Hematopoietic multipotent progenitor cell treated with erythropoietin and hydrocortisone succinate and interleukin-3 and kit ligand, for 6 days (in vitro differentiated cells): ENCODE data around the gene FOSL2.
A peak's percentile ranks its signal among the peaks of the same experiment; 100 is the strongest.

ENCODE experiments used
- DNase-seq: peaks from one replicate; pipeline ENCODE4 v3.0.0-alpha.2; 2015

FOSL2 gene

DNA sequence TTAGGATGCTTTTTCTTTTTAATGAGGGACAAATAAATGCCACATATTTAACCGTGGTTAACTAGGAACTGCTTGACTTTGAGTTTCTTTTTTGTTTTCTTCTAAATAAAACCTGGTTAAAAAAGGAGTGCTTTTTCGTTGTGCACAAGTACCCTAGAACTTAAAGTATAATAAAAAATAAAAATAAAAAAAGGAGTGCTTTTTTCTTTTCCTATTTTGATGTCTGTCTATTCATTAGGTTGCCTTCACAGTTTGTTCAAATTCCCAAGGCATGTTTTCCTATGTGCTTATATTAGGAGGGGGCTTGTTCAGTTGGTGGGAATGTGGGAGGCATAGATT lies 4.4 kb downstream of the FOSL2 start:
- no peak for DNase-seq

DNA sequence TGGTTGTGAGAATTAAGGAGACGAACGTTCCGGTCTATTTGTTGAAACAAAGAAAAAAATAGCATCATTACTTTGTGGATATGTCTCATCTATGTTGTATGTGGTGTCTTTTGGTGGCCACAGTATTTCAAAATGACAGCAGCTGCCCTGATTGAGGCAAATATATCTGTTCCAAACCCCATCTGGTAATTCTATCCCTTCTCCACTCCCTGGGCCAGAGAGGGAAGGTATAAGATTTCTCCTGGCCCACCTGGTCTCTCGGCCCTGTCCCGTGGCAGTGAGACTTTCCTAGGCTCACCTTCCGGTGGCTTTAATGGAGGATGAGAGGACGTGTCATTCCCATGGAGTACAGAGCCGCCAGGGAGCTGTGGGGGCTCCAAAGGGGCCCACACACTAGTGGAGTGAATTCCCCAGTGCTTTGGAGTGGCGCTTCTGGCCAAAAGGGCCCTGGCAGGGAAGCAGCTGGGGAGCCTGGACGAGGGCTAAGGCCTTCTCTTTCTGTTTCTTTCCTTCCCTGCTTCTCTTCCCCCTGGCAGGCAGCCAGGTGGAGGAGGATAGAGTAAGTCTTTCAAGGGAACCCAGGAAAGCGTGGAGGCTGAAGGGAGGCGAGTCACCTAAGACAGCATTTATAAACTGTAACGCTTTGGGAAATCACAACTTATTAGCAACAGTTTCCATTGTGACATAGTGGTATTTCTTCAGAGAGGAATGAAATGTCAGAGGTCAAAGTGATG lies 5.6 kb downstream of the FOSL2 start:
- DNase-seq = no peak

DNA sequence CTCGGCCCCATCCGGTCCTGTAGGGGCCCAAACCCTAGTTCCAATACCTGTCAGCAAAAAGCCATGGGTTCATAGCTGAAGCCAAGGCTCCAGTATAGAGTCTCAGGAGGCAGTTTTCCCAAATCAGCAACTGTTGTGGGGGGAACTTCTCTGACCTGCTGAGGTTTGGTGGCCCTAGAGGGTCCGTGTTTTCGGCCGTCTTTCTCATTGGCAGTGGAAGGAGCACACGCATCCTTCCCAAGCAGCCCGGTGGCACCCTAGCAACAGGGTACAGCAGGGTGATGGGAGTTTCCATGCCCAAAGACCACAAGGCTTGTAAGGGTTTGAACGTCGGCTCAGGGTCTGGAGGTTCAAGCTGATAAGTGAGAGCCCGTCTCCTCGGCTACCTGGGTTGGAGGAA lies 6.6 kb downstream of the FOSL2 start:
- DNase-seq = no peak

DNA sequence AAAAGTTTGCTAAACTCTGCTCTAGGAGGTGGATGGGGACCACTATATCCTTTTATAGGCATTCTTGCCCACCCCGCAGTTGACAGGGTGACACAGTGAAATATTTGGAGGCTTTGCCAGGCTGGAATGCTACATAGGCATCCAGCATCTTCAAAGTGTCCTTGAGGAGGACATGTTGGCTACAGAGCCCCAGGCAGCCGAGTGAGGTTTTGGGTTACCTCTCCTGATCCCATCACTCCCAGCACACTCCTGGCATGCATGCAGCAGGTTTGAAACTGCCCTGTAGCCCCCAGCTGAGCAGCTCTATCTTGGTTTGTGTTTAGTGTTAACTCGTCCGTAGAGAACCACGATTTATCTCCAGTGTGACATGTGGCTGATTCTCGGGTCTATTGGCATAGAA lies 7.3 kb downstream of the FOSL2 start:
- DNase-seq = no peak

DNA sequence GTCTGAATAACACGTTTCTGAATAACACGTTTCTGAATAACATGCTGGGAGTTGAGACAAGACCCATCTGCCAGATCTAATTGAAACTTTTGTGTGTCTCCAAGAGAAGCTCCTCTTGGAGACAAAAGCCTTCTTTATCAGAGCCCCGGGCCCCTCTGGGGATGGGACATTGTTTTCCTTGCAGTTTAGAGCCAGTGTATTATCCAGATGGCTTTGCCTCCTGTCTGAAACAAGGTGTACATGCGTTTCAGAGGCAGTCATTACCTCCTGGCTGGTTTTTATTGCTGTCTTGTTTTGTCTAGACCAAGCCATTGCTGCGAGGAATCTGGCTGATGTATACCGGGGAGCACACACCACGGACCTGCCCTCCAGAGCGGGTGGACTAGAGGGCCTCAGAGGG lies 7.8 kb downstream of the FOSL2 start:
- no peak for DNase-seq

DNA sequence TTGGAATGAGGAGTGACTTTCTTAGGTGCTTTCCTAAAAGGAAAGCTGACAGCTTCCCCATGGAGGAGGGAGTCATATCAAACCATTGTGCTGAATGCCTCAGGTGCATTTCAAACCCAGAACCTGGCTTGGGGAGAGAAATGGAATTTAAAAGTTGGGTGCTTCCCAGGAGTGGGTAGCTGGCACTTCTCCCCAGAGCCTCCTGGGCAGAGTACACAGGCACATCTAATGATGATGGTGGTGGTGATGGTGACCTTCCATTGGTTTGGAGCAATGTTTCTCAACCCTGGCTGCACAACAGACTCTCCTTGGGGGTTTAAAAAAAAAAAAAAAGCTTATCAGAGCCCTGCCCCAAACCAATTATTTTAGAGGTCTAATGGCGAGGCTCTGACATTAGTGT lies 8.3 kb downstream of the FOSL2 start:
- no peak for DNase-seq

DNA sequence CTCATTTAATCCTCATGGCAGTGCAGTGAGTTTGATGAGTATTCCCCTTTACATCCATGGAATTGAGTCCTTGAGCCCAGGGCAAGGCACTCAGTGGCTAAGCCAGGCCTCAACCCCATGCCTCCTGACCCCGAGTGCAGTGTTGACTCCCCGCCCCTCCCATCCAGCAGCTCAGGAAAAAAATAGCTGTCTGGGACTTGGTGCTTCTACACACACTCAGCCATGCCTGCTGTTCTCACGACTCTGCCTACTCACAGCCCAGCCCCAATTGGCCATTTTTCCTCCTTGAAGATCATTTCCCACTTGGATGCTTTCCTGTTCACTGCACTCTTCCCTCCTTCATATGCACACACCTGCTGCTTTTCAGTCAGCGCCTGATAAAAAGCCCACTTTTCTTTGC lies 8.8 kb downstream of the FOSL2 start:
- no peak for DNase-seq

DNA sequence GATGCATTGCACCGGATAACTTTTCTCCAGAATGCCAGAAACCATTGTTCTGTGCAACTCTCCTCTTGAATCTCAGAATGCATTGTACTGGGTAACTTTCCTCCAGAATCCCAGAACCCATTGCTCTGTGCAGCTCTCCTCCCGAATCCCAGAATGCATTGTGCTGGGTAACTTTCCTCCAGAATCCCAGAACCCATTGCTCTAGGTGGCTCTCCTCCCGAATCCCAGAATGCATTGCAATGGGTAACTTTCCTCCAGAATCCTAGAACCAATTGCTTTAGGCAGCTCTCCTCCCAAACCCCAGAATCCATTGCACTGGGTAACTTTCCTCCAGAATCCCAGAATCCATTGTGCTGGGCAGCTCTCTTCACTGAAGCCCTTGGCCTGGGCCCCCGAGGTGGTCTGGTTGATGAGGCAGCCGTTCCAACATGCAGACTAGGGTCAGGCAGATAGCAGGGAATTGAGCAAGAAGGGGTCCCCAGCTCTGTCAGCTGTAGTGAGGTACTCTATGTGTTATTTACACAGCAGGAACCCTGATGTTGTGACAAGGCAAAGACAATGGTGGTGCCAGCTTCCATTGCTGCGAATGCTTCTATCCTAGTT lies 9.4 kb downstream of the FOSL2 start:
- DNase-seq = no peak

DNA sequence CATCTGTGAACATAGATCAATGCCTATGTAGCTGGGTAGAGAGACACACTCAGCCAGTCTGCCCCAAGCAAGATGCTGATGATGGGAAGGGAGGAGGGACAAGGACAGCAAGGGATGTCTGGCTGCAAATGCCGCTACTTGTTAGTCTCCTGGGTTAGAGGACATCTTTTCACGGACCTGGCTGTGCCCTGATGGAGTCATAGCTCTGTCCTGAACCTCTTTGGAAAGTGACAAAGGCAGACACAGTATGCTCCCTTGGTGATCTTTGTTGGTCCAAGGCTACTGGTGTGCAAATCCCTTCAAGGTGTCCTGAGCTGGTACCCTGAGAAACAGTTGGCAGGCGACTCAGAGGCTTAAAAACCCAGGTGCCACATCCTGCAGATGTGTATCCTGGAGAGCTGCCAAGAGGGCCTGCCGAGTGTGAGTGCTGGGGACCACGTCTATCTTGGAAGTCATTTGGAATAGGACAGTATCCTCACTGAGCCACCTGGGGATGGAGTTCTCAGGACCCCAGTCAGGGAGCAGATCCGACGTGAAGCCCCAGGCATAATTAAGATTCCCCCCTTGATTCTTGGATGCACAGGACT lies 10.8 kb downstream of the FOSL2 start:
- no peak for DNase-seq

DNA sequence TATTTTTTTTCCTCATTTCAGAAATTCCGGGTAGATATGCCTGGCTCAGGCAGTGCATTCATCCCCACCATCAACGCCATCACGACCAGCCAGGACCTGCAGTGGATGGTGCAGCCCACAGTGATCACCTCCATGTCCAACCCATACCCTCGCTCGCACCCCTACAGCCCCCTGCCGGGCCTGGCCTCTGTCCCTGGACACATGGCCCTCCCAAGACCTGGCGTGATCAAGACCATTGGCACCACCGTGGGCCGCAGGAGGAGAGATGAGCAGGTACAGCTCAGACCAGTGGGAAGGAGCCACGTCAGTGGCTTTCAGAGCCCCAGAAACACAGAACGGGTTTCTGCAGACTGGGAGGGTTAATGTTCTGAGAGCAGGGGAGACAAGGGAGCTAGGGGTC lies 11.4 kb downstream of the FOSL2 start:
- DNase-seq = no peak

DNA sequence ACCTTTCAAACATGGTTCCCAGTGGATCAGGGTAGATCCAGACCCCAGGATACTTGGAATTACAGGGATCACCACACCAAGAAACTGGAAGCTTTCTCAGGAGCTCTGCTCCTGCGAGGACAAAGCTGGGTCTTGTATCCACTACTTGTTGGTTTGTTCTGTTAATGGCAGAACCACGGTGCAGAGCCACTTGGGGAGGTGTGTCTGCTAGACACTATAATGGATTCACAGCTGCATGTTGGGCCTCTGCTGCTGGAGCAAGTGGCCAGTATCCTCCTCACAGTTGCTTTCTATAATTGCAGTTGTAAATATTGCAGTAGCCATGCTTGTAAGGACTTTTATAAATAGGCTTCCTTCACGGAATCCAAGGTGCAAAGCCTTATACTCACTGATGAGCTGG lies 12.9 kb downstream of the FOSL2 start:
- DNase-seq = no peak

DNA sequence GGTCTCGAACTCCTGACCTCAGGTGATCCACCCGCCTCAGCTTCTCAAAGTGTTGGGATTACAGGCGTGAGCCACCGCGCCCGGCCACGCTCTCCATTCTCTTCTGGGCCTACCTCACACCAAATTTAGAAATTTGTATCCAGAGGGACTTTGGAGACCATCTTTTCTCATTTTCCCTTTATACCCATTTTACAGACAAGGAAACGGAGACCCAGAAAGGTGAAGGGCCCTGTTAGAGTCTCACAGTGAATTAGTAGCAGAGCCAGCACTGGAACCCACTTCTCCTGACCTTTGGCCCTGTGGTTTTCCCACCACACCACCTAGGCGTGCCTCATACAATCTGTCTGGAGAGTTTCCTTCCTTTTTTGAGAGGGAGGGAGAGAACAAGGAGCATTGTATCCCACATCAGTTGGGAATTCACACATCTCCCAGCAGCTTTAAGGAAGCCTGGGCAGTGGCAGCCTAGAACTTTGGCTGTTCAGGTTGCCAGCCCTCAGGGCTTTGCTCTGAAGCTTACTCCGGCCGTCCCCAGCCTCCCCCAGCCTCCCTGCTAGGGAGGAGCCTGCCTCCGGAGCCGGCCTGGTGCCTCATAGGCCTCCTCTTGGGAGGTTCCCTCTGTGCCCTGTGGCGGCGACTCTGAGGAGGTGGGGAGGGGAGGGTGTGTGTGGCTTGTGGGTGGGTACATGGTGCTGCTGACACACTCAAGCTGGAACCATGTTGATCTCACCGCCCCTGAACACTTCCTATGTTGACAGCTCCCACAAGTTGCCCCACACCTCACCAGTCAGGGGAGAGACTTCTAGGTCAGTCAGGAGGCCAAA lies 13.8 kb downstream of the FOSL2 start:
- peak; percentile 63 for DNase-seq

DNA sequence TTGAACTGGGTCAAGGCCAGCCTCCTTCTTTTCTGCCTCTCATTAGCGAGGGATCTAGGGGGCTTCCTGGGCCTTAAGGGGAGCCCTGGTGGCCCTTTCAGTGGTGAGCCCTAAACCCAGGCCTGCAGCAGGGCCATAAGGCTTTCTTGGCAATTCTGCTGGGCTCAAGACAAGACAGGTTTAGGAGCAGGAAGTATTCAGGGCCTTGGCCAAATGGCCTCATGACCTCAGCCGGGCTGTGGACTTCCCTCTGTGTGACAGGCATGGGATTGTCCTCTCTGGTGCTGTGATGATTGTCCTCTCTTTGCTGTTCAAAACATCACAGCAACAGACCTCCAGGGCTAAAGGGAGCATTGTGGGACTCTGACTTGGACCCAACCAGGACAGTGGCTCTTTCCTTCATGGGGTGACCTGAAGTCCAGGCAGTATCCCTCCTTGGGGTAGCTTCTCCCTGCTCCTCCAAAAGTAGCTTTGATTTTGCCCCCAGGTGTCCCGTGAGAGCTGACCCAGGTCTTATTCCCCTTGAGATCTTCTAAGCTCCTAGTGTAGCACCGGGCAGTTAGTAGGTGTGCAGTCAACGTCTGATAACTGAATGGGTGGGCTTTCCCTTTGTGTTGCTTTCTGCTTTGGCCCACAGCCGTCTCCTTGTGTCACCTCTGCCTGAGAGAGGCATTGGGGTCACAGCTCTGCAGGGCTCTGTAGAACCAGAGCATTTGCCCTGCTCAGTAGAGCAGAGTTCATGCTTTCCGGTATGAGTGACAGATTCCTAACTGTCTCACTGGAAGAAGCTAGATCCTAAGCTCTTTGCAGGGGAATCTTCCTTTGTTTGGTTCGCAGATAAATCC lies 14.7 kb downstream of the FOSL2 start:
- no peak for DNase-seq

DNA sequence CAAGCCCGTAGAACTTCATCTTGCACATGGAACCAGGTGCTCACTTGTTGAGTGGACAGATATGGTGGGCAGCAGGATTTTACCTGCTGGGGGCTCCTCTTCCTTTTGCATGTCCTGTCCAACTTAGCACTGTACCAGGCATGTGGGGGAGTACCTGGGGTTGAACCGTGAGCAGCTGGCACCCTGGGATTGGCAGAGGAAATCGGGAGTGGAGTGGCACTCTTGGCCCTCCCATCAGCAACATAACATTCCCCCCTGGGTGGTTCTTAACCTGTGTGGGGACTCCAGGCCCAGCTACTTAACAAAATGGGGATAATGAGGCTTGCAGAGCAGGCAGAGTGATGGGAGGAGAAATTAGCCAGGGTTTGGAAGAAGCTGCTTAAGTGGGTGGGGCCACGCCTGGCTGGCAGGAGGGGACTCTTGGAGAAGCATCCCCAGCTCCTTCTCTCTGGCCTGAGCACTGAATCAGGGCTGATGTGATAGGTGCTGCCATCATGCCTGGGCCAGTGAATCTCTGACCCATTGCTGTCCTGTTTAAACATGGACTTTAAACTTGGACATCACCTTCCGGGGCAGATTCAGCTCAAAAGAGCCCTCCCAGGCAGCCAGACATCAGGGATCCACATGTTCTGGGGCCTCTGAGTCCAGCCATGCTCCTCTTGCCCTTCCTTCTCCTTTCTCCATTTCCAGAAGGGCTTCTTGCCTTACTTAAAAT lies 15.5 kb downstream of the FOSL2 start:
- no peak for DNase-seq

DNA sequence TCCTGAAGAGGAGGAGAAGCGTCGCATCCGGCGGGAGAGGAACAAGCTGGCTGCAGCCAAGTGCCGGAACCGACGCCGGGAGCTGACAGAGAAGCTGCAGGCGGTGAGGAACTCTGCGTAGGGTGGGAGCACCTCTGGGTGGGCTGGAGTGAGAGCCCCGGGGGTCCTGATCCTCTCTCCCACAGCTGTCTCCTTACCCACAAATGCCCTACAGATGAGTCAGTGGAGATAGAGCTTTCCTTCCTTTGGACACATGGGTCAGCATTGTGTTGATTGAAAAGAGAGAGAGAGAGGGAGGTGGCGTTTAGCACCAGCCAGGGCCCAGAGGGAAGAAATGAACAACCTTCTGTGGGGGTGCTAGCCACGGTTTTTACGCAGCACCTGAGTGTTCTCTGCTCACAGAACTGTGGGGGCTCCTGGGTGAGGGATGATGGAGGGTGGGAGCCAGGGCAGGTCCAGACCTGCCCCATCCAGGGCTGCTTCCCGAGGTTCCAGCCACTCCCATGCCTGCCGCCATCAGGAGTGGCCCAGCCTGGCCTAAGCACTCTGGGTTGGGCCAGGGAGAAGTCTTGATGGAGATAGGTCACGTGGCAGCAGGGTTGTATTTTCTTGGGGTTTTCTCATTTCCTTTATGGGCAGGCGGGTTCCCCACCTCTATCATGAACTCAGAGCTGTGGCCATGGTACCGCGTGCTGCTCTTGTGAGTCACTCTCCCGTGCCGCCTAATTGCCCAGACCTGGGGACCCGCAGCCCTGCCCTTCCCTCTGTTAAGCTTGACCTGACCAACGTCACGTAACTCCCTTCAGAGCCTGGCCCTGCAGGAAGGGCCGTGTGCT lies 16.3 kb downstream of the FOSL2 start:
- DNase-seq = peak; percentile 57

DNA sequence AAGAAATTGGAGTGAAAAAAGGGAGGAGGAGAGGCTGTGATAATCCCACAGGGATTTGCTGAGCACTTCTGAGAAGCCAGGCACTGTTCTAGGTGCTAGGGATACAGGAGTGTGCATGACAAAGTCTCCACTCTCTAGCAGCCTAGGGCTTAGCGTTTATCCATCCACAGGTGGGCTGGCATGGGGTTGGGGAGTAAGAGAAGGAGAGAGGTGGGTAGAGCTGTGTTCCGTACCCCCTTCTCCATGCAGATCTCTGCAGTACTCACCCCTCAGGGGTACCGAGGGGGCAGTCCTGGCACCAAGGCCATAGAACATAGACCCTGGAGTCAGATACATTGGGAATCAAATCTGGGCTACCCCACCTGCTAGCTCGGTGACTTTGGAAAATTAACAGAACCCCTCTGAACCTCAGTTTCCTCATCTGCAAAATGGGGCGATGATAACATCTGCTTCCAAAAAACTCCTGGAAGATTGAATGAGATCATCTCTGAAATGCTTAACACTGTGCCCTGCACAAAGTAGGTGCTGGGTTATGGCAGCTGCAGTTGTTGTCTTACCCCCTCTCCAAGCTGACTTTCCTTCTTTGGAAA lies 18.6 kb downstream of the FOSL2 start:
- no peak for DNase-seq

DNA sequence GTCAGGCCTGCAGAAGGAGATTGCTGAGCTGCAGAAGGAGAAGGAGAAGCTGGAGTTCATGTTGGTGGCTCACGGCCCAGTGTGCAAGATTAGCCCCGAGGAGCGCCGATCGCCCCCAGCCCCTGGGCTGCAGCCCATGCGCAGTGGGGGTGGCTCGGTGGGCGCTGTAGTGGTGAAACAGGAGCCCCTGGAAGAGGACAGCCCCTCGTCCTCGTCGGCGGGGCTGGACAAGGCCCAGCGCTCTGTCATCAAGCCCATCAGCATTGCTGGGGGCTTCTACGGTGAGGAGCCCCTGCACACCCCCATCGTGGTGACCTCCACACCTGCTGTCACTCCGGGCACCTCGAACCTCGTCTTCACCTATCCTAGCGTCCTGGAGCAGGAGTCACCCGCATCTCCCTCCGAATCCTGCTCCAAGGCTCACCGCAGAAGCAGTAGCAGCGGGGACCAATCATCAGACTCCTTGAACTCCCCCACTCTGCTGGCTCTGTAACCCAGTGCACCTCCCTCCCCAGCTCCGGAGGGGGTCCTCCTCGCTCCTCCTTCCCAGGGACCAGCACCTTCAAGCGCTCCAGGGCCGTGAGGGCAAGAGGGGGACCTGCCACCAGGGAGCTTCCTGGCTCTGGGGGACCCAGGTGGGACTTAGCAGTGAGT lies 19.4 kb downstream of the FOSL2 start:
- DNase-seq = no peak

DNA sequence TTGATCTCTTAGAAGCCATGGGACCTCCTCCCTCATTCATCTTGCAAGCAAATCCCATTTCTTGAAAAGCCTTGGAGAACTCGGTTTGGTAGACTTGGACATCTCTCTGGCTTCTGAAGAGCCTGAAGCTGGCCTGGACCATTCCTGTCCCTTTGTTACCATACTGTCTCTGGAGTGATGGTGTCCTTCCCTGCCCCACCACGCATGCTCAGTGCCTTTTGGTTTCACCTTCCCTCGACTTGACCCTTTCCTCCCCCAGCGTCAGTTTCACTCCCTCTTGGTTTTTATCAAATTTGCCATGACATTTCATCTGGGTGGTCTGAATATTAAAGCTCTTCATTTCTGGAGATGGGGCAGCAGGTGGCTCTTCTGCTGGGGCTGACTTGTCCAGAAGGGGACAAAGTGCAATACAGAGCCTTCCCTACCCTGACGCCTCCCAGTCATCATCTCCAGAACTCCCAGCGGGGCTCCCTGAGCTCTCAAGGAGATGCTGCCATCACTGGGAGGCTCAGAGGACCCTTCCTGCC lies 20.0 kb downstream of the FOSL2 start:
- no peak for DNase-seq

DNA sequence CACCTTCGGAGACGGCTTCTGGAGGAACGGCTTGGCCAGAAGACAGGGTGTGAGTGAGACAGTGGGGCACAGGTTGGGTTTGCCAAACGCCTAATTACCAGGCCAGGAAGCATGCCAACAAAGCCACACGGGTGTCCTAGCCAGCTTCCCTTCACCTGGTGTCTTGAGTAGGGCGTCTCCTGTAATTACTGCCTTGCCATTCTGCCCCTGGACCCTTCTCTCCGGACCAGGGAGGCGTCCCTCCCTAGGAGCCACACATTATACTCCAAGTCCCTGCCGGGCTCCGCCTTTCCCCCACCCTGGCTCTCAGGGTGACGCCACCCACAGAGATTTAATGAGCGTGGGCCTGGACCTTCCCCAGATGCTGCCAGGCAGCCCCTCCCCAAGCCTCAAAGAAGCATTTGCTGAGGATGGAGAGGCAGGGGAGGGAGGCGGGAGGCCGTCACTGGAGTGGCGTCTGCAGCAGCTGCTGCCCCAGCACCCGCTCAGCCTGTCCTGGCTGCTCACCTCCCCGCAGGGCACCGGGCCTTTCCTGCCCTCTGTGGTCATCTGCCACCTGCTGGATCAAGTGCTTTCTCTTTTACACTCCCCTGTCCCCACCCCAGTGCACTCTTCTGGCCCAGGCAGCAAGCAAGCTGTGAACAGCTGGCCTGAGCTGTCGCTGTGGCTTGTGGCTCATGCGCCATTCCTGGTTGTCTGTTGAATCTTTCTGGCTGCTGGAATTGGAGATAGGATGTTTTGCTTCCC lies 20.7 kb downstream of the FOSL2 start:
- DNase-seq = no peak
